H1 (cell line): ENCODE data around the gene LIPC. TPM values are rescaled to one million over a fixed set of nuclear protein-coding genes. Genes with fewer than 3 reads are reported as not detected.

ENCODE experiments used
- ASH2L ChIP-seq: fragments of 200-600, 300-600 bp; sonication (generic); IDR thresholded peaks from one replicate; pipeline ENCODE4 v1.7.1; 2017; ENCODE audit warnings: low read length
- BACH1 ChIP-seq: IDR thresholded peaks from 2 replicates; pipeline ENCODE4 v1.6.1; 2012; ENCODE audit warnings: low read length, improper control_type of control experiment
- BRCA1 ChIP-seq: IDR thresholded peaks from 2 replicates; pipeline ENCODE4 v1.6.1; 2012; ENCODE audit warnings: low read depth, low read length, improper control_type of control experiment
- GABPA ChIP-seq: IDR thresholded peaks from 2 replicates; pipeline ENCODE4 v1.6.1; 2011; ENCODE audit warnings: mild to moderate bottlenecking, low read length, moderate library complexity, borderline replicate concordance; ENCODE audit not compliant: insufficient read depth
- NANOG ChIP-seq: IDR thresholded peaks from 2 replicates; pipeline ENCODE4 v1.6.1; 2011; ENCODE audit warnings: low read length, low read depth, mild to moderate bottlenecking, inconsistent platforms; ENCODE audit not compliant: insufficient read depth, poor library complexity, severe bottlenecking
- SP2 ChIP-seq: IDR thresholded peaks from 2 replicates; pipeline ENCODE4 v1.6.1; 2012; ENCODE audit warnings: mild to moderate bottlenecking, low read length, inconsistent platforms
- SUZ12 ChIP-seq: fragments of 200-600 bp; sonication (generic); IDR thresholded peaks from 2 replicates; pipeline ENCODE4 v1.6.1; 2012; ENCODE audit warnings: mild to moderate bottlenecking, inconsistent platforms, low read length, moderate library complexity, mixed read lengths
- TAF7 ChIP-seq: optimal IDR thresholded peaks from 2 replicates; pipeline ENCODE3; 2011; ENCODE audit warnings: low read depth, mild to moderate bottlenecking, inconsistent platforms, low read length, moderate library complexity, borderline replicate concordance
- polyA plus RNA-seq, 7 experiments: library from polyadenylated mRNA; depleted of rRNA in 3 of 7; stranded (reverse) in 5 of 7; unstranded in 2 of 7; fragments of >200 nt in 5 of 7; fragments of 200-250 nt in 2 of 7; gene quantifications; 1 replicate in 5 of 7; 2 replicates in 1 of 7; 4 replicates in 1 of 7; pipeline versions ENCODE4 v1.2.1 to v1.2.3, GENCODE V29; 2011 to 2013; ENCODE audit warnings: missing spikeins in 2 of 7, mixed read lengths in 2 of 7
- total RNA-seq: library from RNA; stranded (reverse); fragmentation: NEBNext Ultra II Directional; extraction: Animal tissue kit (Norgen Biotek cat#: 25700); gene quantifications from 2 replicates; pipeline ENCODE4 v1.2.1, GENCODE V29; 2021

The LIPC gene
- total and polyA plus RNA-seq, 2 of the 8 experiments (the other 6 are each of a cell fraction or from before 2014, with no cell fraction given), result not detected

DNA sequence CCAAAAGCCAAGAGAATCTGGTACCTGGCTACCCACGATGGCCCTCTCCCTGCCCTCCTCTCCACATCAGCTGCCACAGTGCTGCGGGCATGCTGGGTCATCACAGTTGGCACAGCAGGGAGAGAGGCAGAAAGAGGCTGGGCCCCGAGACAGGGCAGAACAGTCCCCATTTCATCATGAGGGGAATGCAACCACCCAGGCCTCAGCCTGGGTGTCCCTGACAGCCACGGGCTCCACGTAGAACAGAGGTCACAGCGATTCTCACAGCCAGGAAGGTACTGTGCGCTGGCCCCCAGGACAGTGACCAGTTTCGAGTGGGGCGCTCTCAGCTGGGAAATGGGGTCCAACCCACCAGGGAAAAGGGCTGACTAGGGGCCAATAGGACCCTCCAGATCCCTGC lies 6.3 kb downstream of the LIPC start (continued):
- no peak for TF ChIP-seq ASH2L
- TF ChIP-seq SP2, result no peak
- TF ChIP-seq NANOG, result no peak
- no peak for TF ChIP-seq TAF7
- no peak for TF ChIP-seq SUZ12
- TF ChIP-seq BACH1, result no peak
- TF ChIP-seq GABPA, result no peak
- no peak for TF ChIP-seq BRCA1
- TF ChIP-seq, all 59 proteins: peak for 0
